BE2C (cell line): Measurements from ENCODE around the gene TNFAIP8.

Experiments
- DNase-seq: peaks from one replicate; pipeline ENCODE4 v3.0.0-alpha.2; 2020
- H3K27me3 ChIP-seq: fragments of 250-450 bp; sonication (Bioruptor Pico); 2 replicates; pipeline ENCODE4 v1.5.1; 2020; ENCODE audit warnings: mild to moderate bottlenecking
- H3K36me3 ChIP-seq: fragments of 250-450 bp; sonication (Bioruptor Pico); 2 replicates; pipeline ENCODE4 v1.5.1; 2020; ENCODE audit warnings: mild to moderate bottlenecking
- H3K4me1 ChIP-seq: fragments of 250-450 bp; sonication (Bioruptor Pico); 2 replicates; pipeline ENCODE4 v1.5.1; 2020
- H3K4me3 ChIP-seq: 2 replicates; pipeline ENCODE4 v1.5.1; 2011; ENCODE audit warnings: low read depth, low read length
- H3K9me3 ChIP-seq: fragments of 250-450 bp; sonication (Bioruptor Pico); 2 replicates; pipeline ENCODE4 v1.5.1; 2020
- TF ChIP-seq, protein P1 (sequence below): IDR thresholded peaks from 2 replicates; pipeline ENCODE4 v1.5.1; 2012; ENCODE audit warnings: mild to moderate bottlenecking, low read depth, low read length

The TNFAIP8 gene

DNA sequence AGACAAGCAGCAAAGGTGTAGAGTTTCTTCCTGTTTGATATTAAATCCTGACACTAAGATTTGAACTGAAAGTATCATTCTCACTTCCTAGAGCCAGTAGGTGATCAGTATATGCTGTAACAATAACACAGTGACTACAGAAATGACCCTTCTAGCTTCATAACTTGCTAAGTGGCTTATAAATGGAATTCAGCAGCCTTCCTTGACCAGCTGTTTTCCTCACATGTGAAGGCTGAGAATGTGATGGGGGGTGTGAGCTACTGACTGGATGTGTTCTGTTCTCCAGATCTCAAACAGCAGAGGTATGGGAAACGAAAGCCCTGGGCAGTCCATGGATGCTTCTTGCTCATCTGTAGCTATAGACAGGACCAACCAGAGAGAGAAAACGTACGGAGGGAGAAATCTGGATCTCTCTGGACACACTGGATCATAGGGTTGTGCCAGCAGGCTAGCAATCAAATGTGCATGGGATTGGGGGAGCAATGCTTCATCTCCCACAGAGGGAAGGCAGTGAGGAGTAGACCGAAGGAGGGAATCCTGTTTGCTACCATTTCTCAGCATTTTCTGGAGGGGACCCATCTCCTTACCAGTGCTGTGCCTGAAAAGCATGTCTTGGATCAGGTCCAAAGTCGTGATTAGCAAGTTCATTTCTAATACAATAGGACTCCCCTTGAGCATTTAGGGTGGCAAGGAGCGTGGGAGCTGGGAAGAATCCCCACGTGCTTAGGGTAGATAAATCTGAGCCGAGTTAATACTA lies 39.4 kb downstream of the TNFAIP8 start:
- Histone ChIP-seq H3K9me3 (no peaks in the 10 kb centered on the region), H3K4me3 (no peak overlapping the region), H3K4me1 (no peaks in the 10 kb centered on the region), H3K27me3 (no peaks in the 10 kb centered on the region), H3K36me3 (no peaks in the 10 kb centered on the region)
- TF ChIP-seq, protein P1, sequence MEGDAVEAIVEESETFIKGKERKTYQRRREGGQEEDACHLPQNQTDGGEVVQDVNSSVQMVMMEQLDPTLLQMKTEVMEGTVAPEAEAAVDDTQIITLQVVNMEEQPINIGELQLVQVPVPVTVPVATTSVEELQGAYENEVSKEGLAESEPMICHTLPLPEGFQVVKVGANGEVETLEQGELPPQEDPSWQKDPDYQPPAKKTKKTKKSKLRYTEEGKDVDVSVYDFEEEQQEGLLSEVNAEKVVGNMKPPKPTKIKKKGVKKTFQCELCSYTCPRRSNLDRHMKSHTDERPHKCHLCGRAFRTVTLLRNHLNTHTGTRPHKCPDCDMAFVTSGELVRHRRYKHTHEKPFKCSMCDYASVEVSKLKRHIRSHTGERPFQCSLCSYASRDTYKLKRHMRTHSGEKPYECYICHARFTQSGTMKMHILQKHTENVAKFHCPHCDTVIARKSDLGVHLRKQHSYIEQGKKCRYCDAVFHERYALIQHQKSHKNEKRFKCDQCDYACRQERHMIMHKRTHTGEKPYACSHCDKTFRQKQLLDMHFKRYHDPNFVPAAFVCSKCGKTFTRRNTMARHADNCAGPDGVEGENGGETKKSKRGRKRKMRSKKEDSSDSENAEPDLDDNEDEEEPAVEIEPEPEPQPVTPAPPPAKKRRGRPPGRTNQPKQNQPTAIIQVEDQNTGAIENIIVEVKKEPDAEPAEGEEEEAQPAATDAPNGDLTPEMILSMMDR, result no peak
- no peak for DNase-seq

- TF ChIP-seq, protein P1, result no peak
- Histone ChIP-seq H3K4me1 (no peaks in the 10 kb centered on the region), H3K4me3 (no peak overlapping the region), H3K27me3 (no peaks in the 10 kb centered on the region), H3K36me3 (no peaks in the 10 kb centered on the region), H3K9me3 (no peaks in the 10 kb centered on the region)
- DNase-seq, result no peak
Measured at GRCh38 chr5:119396030-119396664, 40.3 kb downstream of the TNFAIP8 start.

- H3K27me3 ChIP-seq, result no peaks in the 10 kb centered on the region
Measured at GRCh38 chr5:119397518-119398380, 41.9 kb downstream of the TNFAIP8 start.

DNA sequence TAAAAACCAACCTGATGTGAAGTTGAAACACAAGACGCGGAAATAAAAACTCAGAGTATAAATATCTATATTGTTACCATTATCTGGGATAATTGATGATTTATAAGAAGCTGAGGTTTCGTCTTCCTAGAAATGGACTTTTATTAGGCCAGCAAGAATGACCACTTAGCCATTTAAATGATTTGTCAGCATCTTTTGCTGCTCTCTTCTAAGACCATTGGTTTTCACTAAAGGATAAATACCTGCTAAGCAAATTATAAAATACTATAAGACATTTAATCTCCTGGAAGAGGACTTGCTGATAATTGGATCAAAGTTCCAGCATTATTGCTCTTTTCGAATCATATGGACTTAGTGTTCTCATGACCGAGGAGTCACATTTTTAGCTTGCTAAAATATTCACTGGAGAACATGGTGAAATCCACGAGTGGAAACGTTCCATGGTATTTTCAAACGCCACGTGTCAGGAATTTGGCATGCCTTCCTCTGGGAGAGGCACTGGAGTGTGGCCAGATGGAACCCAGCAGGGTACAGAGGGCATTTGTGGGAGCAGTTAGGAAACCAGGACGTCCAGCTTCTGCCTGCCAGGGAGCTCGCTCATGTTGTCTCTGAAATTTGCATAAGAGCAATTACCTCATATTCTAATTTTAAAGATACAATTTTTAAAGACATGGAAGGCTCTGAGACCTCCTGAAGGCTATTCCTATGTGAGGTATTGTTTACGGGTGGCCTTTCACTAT lies 43.1 kb downstream of the TNFAIP8 start:
- no peaks in the 10 kb centered on the region for H3K4me1 ChIP-seq
- no peaks in the 10 kb centered on the region for H3K36me3 ChIP-seq
- H3K4me3 ChIP-seq, result no peak overlapping the region
- TF ChIP-seq, protein P1, result no peak
- no peak for DNase-seq
- H3K9me3 ChIP-seq, result no peaks in the 10 kb centered on the region
- no peaks in the 10 kb centered on the region for H3K27me3 ChIP-seq

More at GRCh38 chr5:119397518-119398380, 41.9 kb downstream of the TNFAIP8 start:
- H3K4me3 ChIP-seq, result no peak overlapping the region
- no peaks in the 10 kb centered on the region for H3K36me3 ChIP-seq
- H3K9me3 ChIP-seq, result no peaks in the 10 kb centered on the region
- TF ChIP-seq, protein P1, result no peak
- no peak for DNase-seq
- no peaks in the 10 kb centered on the region for H3K4me1 ChIP-seq

DNA sequence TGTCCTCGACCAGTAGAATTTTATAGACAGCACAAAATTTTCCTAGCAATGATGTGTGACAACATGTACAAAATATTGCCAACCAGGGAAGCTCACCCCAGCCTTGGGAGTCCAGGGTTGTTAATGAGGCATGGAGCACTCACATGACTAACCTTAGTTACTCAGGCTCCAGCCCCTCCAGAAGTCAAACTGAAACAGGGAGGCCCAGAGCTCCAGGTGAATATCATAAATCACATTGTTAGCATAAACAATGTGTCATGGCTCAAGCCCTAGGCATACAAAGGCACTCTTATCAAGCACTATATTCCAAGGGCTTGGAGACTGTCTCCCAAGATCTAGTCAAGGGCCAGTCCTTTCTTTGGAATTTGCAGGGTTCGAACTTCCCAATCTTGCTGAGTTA lies 44.4 kb downstream of the TNFAIP8 start:
- Histone ChIP-seq H3K36me3 (no peaks in the 10 kb centered on the region), H3K4me3 (no peak overlapping the region), H3K27me3 (no peaks in the 10 kb centered on the region), H3K4me1 (no peaks in the 10 kb centered on the region), H3K9me3 (no peaks in the 10 kb centered on the region)
- TF ChIP-seq, protein P1, result no peak
- no peak for DNase-seq
